Neutrophil (primary cell): ENCODE data around the gene ENPP7.
"Not testable (repeated sequence)": the region's sequence is repeated elsewhere in the genome, so short reads cannot be mapped to it uniquely, and the experiment has no call there.

Experiments
- H3K27ac ChIP-seq: fragments of 200-600 bp; sonication (generic); 2 replicates; pipeline ENCODE4 v1.5.1; 2016; ENCODE audit warnings: mild to moderate bottlenecking, moderate library complexity
- H3K27me3 ChIP-seq: fragments of 200-600 bp; sonication (generic); 2 replicates; pipeline ENCODE4 v1.6.0; 2016; ENCODE audit warnings: mild to moderate bottlenecking
- H3K36me3 ChIP-seq: fragments of 200-600 bp; sonication (generic); 2 replicates; pipeline ENCODE4 v1.5.1; 2017
- H3K4me1 ChIP-seq, 2 experiments: fragments of 200-600 bp in 1 of 2; sonication (generic) in 1 of 2; 1 replicate in 1 of 2; 2 replicates in 1 of 2; pipeline versions ENCODE4 v1.5.1 to v1.6.1; 2013 to 2016; ENCODE audit warnings: low read depth in 1 of 2, low read length in 1 of 2, mild to moderate bottlenecking in 1 of 2, moderate library complexity in 1 of 2; ENCODE audit not compliant: control insufficient read depth in 1 of 2, insufficient read depth in 1 of 2
- H3K4me3 ChIP-seq, 2 experiments: fragments of 200-600 bp in 1 of 2; sonication (generic) in 1 of 2; 1 replicate in 1 of 2; 2 replicates in 1 of 2; pipeline ENCODE4 v1.5.1; 2013 to 2016; ENCODE audit warnings: low read depth in 1 of 2, low read length in 1 of 2, mild to moderate bottlenecking in 1 of 2, moderate library complexity in 1 of 2
- H3K9me3 ChIP-seq: fragments of 200-600 bp; sonication (generic); 2 replicates; pipeline ENCODE4 v1.5.1; 2016
- TF ChIP-seq, protein P1 (sequence below): fragments of 200-600 bp; sonication (generic); IDR thresholded peaks from 2 replicates; pipeline ENCODE4 v1.5.1; 2016; ENCODE audit warnings: antibody characterized with exemption

Gene ENPP7

DNA sequence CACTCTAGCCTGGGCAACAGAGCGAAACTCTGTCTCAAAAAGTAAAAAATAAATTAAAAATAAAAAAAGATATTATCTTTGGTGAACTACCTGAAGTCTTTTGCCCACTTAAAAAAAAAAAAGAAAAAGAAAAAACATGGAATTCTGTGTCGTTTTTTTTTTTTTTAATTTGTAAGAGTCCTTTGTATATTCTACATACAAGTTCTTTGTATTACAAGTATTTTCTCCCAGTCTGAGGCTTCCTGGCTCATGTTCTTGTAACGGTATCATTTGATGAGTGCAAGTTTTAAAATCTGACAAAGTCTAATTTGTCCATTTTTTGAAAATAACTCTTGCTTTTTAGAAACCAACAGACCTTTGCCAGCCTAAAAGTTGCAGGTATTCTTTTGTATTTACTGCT lies 35.0 kb downstream of the ENPP7 start:
- TF ChIP-seq, protein P1, sequence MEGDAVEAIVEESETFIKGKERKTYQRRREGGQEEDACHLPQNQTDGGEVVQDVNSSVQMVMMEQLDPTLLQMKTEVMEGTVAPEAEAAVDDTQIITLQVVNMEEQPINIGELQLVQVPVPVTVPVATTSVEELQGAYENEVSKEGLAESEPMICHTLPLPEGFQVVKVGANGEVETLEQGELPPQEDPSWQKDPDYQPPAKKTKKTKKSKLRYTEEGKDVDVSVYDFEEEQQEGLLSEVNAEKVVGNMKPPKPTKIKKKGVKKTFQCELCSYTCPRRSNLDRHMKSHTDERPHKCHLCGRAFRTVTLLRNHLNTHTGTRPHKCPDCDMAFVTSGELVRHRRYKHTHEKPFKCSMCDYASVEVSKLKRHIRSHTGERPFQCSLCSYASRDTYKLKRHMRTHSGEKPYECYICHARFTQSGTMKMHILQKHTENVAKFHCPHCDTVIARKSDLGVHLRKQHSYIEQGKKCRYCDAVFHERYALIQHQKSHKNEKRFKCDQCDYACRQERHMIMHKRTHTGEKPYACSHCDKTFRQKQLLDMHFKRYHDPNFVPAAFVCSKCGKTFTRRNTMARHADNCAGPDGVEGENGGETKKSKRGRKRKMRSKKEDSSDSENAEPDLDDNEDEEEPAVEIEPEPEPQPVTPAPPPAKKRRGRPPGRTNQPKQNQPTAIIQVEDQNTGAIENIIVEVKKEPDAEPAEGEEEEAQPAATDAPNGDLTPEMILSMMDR: no peak
- Histone ChIP-seq H3K27me3 (peaks cover 42% of the 10 kb centered on the region), H3K36me3 (no peaks in the 10 kb centered on the region), H3K27ac (no peak overlapping the region), H3K9me3 (no peaks in the 10 kb centered on the region), H3K4me1 (no peaks in the 10 kb centered on the region), H3K4me3 (no peak overlapping the region)

DNA sequence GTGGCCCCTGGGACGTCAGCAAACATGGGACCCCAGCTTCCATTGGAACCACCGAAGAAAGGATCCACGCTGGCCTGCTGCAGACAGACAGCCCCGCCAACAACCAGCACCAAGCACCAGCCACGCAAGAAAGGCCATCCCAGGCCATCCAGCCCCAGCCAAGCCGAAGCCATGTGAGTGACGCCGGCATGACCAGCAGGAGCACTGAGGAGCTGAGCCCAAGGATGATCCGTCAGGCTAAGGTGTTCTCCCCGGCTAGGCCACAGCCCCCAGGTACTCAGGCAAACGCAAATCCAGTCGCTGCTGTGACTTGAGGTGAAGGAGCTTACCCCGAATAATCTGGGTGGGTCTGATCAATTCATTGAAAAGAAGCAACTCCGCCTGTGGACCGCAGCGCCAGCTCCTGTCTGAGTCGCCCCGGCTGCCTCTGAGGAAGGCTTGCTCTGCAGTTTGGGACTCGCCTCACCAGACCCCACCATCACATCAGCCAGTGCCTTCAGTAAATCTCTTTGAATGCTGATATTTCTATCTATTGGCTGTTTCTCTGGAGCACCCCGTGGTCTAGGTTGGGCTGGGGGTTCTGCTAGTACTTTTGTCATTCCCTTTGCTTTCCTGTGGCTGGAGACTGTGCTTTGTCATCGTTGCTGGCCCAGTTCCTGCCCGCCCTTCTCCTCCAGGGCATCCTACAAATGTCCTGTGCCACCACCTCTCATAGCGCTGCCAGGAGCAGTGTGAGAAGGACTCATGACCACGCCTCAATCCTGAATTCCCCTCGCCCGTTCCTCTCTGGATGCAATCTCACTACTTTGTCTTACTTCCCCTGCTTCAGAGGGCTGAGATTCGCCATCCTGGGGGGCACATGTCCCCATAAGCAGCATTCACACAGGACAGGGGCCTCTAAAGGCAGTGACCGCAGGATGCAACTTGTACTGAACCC lies 39.1 kb downstream of the ENPP7 start:
- no peak overlapping the region for H3K27ac ChIP-seq
- H3K9me3 ChIP-seq: no peaks in the 10 kb centered on the region
- H3K36me3 ChIP-seq: no peaks in the 10 kb centered on the region
- no peaks in the 10 kb centered on the region for H3K4me1 ChIP-seq
- TF ChIP-seq, protein P1: no peak
- peaks cover 80% of the 10 kb centered on the region for H3K27me3 ChIP-seq
- no peak overlapping the region for H3K4me3 ChIP-seq

DNA sequence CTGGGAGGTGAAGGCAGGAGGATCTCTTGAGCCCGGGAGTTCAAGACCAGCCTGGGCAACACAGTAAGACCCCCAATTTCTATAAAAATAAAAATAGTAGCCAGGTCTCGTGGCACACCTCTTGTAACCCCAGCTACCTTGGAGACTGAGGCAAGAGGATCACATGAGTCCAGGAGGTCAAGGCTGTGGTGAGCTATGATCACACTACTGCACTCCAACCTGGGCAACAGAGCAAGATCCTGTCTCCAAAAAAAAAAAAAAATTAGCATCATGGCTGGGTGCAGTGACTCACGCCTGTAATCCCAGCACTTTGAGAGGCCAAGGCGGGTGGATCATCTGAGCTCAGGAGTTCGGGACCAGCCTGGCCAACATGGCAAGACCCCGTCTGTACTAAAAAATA lies 40.5 kb downstream of the ENPP7 start:
- Histone ChIP-seq H3K27me3 (peaks cover 86% of the 10 kb centered on the region), H3K9me3 (no peaks in the 10 kb centered on the region), H3K4me3 (no peak overlapping the region), H3K4me1 (no peaks in the 10 kb centered on the region), H3K36me3 (no peaks in the 10 kb centered on the region), H3K27ac (no peak overlapping the region)
- TF ChIP-seq, protein P1: no peak

DNA sequence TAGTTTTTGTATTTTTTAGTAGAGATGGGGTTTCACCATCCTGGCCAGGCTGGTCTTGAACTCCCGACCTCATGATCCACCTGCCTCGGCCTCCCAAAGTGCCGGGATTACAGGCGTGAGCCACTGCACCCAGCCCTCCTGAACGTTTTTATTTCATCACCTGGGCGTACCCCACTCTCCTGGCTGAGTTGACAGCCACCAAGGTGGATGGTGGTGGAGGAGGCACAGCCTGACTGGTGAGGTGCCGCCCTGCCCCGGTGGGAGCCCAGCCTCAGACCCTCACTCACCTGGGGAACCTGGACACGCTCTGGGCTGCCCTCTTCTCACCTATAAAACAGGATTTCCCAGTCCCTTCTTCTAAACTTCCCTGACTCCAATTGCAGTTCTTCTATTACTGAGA lies 42.0 kb downstream of the ENPP7 start:
- H3K4me1 ChIP-seq, H3K9me3 ChIP-seq, H3K27ac ChIP-seq, H3K36me3 ChIP-seq, H3K4me3 ChIP-seq: not testable (repeated sequence)
- peaks cover 89% of the 10 kb centered on the region for H3K27me3 ChIP-seq

DNA sequence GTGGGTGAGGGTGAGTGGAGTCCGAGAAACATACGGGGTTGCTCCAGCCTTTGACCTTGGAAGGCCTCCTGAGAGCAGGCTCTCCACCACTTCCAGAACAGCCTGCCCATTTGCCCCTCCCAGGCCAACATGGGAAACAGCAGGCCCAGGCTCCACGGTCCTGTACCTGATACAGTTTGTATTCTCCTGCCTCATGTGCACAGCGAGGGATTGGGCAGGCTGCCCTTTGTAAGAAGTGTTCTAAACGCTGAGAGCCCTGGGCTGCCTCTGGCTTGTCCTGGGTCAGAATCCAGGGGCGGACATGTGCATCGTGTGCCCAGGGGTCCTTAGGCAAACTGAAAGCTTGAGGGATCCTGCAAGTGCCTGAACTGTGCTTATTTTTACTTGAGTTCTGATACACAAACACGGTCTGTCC lies 43.8 kb downstream of the ENPP7 start:
- no peaks in the 10 kb centered on the region for H3K36me3 ChIP-seq
- TF ChIP-seq, protein P1: no peak
- no peak overlapping the region for H3K4me3 ChIP-seq
- H3K27ac ChIP-seq: no peak overlapping the region
- H3K9me3 ChIP-seq: no peaks in the 10 kb centered on the region
- H3K27me3 ChIP-seq: peaks cover 92% of the 10 kb centered on the region
- peaks cover 16 to 18% of the 10 kb centered on the region in 2 experiments for H3K4me1 ChIP-seq

DNA sequence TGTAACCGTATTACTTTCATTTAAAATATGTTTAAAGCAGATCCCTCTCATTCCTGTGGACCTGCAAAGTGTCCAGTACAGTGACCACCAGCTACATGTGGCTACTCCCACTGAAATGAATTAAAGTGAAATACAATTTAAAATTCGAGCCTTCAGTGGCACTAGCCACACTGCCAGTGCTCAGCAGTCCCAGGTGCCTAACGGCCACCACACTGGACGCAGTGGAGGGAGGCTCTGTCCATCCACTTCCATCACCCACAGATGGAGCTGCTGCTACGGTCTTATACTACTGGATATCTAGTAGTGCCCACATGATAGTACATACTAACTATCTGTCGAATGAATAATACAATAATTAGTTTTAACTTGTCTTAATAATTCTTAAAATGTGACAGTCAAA lies 44.9 kb downstream of the ENPP7 start:
- Histone ChIP-seq H3K27me3 (peaks cover 94% of the 10 kb centered on the region), H3K4me3 (no peak overlapping the region), H3K36me3 (no peaks in the 10 kb centered on the region), H3K4me1 (peaks cover 16 to 18% of the 10 kb centered on the region in 2 experiments), H3K27ac (no peak overlapping the region), H3K9me3 (no peaks in the 10 kb centered on the region)
- TF ChIP-seq, protein P1: no peak
